ENCODE results near the gene DOCK9.

DOCK9 gene, protein sequence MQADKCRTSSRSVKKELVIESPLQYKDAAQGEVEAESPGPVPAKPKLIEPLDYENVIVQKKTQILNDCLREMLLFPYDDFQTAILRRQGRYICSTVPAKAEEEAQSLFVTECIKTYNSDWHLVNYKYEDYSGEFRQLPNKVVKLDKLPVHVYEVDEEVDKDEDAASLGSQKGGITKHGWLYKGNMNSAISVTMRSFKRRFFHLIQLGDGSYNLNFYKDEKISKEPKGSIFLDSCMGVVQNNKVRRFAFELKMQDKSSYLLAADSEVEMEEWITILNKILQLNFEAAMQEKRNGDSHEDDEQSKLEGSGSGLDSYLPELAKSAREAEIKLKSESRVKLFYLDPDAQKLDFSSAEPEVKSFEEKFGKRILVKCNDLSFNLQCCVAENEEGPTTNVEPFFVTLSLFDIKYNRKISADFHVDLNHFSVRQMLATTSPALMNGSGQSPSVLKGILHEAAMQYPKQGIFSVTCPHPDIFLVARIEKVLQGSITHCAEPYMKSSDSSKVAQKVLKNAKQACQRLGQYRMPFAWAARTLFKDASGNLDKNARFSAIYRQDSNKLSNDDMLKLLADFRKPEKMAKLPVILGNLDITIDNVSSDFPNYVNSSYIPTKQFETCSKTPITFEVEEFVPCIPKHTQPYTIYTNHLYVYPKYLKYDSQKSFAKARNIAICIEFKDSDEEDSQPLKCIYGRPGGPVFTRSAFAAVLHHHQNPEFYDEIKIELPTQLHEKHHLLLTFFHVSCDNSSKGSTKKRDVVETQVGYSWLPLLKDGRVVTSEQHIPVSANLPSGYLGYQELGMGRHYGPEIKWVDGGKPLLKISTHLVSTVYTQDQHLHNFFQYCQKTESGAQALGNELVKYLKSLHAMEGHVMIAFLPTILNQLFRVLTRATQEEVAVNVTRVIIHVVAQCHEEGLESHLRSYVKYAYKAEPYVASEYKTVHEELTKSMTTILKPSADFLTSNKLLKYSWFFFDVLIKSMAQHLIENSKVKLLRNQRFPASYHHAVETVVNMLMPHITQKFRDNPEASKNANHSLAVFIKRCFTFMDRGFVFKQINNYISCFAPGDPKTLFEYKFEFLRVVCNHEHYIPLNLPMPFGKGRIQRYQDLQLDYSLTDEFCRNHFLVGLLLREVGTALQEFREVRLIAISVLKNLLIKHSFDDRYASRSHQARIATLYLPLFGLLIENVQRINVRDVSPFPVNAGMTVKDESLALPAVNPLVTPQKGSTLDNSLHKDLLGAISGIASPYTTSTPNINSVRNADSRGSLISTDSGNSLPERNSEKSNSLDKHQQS (N-terminal part only)

DNA sequence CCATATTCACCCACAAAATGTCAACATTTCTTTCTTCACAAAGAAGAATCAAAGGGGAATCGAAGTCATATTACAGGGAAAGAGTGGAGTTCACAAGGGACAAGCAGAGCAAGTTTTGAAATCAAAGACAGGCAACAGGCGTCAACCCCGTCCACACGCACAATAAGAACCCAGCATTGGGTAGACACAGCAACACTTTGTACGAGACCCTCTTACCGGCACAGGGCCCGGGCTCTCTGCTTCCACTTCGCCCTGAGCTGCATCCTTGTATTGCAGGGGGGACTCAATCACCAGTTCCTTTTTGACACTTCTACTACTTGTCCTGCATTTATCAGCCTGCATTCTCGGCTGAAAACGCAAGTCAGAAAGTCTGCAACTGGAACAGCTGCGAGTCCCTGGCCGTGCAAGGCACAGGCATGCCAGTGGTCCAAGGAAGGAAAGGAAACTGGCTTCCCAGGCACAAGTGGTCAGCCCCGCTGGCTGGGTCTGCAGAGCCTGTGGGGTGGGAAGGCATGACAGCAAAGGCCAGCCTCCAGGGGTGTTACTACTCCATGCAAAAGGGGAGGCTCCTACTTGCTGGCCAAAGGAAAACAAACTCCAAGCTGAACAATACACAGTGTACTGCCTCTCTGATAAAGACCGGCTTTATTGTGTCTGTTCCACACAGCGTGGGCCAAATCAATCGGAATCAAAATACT is at the start of gene DOCK9:
Gene DOCK9, minus strand, starts transcription at position 497 of the 698 bp plus-strand sequence. Its CDS starts 155 bp downstream, at position 342.
- no peak for DNase-seq (ENCODE audit: low read depth, low spot score)

DNA sequence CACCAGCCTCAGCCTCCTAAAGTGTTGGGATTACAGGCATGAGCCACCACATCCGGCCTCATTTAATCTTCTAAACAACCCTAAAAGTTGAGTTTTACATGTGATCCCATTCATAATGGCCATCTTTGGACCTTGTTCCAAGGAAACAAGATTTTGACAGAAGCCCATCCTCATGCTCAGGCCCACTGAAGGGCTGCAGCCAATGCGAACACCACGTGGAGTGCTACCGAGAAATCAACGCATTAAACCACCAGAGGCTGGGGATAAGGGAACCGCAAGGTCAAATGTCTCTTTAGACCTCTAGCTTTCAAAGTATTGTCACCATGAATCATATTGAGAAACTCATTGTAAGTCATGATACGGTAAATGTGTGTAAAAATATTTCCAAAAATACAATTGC is 49.4 kb upstream of the DOCK9 start:
- DNase-seq (ENCODE audit: low read depth, low spot score), result no peak

DNA sequence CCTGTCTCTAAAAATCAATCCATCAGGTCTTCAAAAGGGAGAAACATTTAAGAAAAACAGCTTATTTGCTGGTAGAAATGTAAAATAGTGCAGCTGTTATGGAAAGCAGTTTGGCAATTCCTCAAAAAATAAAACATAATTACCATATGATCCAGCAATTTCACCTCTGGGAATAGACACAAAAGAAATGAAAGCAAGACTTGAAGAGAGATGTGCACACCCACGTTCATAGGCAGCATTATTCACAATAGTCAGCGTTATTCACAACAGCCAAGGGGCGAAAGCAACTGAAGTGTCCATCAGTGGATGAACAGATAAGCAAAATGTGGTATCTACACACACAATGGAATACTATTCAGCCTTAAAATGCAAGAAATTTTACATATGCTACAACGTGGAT is 45.1 kb upstream of the DOCK9 start:
- no peak for DNase-seq (ENCODE audit: low read depth, low spot score)

DNA sequence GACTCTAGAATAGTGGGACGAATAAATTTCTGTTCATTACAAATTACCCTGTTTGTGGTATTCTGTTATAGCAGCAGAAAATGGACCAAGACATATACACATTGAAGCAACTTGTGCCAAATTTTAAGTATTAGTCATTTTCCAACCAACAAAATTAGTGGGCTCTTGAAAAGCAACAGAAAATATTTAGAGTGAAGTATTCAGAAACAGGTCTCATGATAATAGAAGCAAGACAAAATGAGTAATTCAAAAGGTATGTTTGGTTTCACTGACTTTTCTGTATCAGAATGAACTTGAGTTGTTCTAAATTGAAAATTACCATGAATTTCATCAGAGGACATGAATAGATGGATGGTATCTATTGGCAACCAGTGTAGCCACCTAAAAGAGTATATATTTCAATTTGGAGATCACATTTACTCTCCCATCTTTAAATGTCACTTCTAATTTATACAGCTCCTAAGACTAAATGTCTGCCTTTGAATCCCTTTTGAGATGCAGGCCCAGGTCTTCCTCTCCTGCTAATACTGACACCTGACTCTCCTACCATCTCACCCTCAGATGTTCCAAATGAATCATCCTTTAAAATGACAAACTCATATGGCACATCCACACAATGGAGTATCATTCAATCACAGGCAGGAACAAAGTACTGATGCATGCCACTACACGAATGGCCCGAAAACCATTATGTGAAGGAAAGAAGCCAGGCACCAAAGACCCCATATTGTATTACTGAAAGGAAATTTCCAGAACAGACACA is 40.7 kb upstream of the DOCK9 start:
- no peak for DNase-seq (ENCODE audit: low read depth, low spot score)

DNA sequence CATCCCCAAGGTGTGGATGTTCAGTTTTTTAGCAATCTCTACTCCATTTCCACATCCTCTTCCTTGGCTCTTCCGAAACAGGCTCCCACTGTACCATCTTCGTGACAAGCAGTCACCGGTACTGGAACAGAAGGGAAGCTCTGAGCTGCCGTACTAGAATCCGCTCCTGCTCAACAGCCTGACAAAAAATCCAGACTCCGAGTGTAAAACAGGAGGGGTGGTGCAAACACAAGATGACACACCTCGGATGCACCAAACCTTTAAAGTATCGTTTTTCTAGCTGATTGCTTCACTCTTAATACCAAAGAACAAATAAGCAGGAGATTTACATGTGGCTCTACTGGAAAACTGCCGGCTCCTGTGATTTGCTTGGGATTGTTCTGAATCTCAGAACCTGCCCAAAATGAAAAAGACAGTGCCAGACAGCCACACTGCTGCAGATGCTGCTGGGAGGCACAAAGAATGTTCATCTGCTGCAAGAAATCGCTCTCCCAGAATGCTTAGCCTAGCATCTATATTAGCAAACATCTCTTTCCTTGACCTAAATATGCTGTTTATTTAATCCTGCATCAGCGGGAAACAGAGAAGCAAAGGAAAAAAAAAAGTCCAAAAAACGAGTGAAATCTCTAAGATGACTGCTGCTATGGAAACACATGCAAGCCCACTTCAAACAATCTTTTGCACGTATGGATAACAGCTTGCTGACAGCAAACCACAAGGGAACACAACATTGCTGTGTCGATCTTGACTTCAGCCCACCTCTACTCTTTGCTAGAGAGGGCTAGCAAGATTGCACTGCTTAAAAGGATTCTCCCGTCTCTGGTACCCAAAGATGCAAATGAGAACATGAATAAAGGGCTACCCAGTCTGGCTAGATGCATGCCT is 38.0 kb upstream of the DOCK9 start:
- DNase-seq (ENCODE audit: low read depth, low spot score), result no peak

DNA sequence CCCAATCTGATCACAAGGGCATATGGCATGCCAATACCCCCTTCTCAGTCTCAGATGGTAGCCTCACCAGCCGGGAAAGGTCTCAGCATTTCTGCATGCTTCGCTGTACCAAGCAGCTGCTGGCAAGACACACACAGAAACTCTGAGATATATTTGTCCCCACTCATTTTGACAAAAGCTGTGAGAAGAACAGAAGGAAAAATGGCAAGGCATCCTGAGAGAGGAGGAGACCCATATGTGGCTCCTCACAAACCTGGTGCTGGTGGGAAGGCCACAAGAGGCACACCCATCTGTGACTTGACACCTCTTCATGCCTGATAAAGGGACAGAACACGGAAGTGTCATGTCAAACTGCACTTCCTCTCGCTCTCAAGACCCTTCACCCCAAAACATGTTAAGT is 36.7 kb upstream of the DOCK9 start:
- no peak for DNase-seq (ENCODE audit: low read depth, low spot score)

DNA sequence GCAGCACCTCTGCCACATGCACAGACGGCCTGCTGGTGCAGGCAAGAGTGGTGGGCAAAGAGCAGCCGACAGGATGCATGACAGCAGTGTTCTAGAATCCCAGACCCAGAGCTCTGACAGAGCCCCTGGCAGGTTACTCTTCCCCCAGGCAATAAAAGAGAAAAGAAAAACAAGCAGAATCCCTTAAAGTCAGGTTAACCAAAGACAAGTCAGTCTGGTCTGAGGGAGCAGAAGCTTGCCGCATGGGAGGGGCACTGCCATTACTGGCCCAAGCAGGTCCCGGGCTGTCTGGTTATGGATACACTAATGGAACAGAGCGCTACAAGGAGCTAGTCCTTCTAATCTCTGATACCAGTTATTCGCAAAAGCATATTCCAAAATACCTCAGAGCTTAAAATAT is 36.1 kb upstream of the DOCK9 start:
- DNase-seq (ENCODE audit: low read depth, low spot score), result no peak

DNA sequence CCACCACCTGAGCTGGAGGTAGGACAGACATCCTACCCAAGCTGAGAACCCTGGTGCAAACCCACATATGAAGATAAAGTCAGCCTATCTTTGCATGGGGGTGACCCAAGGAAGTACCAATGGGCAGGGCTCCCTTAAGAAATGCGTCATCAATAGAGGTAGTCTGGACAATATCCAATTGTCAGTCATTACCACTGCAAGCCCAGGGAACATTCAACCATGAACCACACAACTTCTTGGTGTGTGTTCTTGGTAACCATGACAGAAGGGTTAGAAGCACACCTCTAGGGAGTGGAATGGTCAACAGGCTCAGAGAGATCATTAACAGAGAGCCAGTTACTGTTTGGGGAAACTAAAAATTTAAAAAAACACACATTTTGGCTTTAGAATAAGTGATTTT is 34.7 kb upstream of the DOCK9 start:
- DNase-seq (ENCODE audit: low read depth, low spot score), result no peak

DNA sequence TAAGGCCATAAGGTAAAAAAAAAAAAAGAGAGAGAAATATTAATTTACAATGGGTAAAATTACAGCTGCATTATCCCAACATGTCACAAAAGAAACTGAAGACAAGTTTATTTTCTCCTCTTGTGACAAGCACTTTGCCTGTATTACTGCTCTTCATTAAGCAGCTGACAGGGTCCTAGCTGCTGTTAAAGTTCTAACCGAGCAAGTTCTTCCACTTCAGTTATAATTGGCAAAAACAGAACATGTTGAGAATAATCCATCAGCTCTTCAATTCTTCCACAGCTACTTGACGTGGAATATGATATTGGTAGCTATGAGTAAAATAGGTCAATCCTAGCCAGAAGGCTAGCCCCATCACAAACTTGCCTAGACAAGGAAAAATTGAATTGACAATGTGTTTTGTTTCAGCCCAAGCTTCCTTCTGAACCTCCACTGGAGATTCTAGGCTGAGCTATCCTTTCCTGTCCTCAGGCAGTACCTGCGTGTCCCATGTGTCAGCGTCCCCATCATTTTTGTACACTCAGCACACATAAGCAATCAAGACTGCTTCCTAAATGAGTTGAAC is 32.2 kb upstream of the DOCK9 start:
- no peak for DNase-seq (ENCODE audit: low read depth, low spot score)

DNA sequence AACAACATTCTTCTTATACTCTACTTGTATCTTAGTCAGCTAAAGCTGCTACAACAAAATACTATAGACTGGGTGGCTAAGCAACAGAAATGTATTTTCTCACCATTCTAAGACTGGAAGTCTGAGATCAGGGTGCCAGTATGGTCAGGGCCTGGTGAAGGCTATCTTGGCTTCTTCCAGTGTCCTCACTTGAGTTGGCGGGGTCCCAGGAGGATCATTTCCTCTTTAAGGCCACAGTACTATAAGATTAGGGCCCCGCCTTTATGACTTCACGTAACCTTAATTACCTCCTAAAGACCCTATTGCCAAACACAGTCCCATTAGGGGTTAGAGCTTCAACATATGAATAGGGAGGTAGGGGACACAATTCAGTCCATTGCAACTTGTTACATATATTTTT is 30.7 kb upstream of the DOCK9 start:
- DNase-seq (ENCODE audit: low read depth, low spot score), result no peak

DNA sequence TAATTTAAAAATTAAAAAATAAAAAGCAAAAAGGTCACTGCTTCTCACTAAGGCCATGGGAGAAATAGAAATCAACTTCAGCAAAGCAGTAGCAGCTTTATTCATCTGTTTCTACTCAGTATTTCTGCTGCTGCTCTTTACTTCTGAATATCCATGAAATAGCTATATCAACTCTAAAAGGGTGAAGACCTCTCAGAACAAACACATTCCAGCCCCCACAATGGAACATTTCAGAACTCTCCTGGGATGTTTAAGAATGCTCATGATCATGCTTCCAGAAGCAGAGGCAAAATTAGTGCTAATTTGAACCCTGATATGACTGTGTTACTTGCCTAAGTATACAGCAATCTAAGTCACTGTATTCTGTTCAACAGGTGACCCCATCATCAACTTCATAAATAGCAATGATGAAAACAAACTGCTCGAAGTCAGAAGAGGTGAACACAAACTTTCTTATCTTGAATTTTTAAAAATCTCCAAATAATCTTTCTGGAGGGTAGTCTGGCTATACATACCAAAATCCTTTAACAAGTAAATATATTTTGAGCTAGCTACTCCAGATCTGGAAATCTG is 29.6 kb upstream of the DOCK9 start:
- DNase-seq (ENCODE audit: low read depth, low spot score), result no peak

DNA sequence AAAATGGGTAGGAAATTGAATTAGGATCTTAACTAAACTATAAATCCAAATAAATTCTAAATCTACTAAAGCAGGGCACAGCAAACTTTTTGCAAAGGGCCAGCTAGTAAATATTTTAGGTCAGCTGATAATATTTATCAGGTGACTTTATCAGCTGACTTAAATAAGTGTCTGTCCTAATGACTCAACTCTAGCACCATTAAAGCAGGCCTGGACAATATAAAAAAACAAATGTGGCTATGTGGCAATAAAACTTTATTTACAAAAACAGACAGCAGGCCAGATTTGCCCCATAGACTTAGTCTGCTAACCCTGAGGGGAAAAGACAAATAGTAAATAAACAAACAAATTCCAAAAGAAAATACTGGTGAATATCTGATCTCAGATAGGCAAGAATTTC is 27.7 kb upstream of the DOCK9 start:
- DNase-seq (ENCODE audit: low read depth, low spot score), result no peak

DNA sequence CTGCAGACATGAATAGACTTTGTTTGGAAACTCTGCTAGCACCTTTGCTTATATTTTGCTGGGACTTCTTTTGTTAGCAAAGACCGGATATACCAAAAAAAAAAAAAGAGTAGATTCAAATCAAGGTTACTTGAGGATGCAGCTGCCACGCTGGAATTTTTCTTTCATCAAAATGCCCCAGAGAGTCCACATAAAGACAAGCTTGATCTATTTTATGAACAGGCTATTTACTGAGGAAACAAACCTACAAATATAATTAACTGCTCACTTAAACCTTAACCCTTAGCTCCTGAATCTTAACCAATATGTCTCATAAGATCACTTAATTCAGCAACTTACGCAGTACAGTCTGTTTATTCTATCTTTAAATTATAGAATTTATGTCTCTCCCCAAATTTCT is 27.1 kb upstream of the DOCK9 start:
- DNase-seq (ENCODE audit: low read depth, low spot score), result no peak

DNA sequence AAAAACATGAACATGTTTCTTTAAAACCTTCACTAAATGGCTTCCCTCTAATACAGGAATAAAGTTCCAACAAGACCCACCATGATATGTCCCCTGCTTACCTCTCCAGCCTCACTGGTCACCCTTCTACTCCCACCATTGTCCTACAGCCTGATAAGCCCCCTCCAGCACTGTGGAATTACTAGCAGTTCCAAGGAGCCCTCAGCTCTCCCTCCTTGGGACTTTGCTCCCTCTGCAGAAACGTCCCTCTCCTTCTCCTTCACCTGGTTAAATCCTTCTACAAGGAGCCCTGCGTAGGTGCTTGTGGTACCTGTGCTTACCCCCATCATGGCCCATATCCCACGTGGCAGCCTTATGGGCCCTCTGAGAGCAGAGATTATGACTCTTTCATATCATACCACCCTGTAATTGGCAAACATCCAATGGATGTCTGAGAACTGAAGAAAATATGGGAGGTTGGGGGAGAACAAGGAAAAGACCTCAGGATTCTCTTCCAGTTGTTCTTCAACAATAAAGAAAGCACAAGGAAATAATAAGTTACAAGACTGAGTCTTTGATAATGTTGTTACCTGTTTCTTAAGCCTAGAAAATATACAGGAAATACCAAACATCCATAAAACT is 26.1 kb upstream of the DOCK9 start:
- no peak for DNase-seq (ENCODE audit: low read depth, low spot score)

DNA sequence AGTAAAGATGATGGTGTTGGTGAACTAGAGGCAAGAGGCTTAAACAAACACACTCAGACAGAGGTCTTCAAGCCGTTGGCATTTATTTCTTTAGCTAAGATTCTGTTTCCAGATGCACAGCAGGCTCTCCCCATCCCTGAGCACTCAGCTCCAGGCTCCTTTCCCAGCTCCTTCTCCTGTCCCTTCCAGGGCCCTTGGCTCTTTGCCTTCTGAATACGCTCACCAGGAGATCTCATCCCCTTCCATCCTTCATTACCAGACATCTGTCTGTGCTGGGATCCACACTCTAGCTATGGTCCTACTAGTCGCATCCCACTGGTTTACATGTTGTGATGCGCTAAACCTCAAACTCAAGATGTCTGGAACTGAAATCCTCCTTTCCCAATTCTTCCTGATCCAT is 25.3 kb upstream of the DOCK9 start:
- no peak for DNase-seq (ENCODE audit: low read depth, low spot score)

DNA sequence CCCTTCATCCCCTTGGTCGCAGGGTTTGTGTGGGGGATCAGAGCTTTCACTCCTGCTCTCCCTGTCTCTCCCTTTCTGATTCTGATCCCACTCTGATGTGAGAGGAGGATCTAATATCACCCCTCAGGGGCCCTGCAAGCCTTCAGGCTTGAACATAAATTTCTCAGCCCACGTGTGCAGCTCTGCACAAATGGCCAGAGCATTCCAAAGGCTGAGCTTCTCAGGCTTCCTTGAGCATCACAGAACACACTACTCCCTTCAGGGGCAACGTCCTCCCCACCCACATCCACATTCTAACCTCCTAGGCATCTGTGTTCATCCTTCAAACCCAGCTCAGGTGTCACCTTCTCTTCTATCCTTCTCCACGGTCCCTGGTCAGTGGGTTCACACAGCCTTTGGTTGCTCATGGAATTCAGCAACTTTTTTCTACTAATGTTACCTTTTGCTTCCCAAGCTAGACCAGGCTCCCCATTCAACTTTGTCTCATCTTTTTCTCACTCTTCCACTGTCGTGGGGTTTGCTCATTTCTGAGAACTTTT is 24.4 kb upstream of the DOCK9 start:
- DNase-seq (ENCODE audit: low read depth, low spot score), result no peak

DNA sequence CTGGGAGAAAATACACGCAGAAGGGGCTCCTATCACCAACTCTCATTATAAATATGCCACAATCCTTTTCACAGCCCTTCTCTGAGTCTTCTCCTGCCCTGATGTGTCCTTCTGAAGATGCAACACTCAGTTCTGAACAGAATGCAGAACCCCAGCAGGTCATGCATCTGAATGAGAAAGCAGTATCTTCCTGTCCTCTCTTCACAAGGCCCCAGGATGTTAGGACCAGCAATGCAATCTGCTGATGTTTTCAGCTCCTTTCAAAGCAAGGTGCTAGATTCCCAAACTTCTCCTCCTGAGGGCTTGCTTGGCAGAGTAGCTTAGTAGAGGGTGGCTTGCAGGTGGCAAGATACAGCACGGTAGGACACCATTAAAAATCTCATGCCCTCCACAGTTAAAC is 22.3 kb upstream of the DOCK9 start:
- DNase-seq (ENCODE audit: low read depth, low spot score), result no peak

DNA sequence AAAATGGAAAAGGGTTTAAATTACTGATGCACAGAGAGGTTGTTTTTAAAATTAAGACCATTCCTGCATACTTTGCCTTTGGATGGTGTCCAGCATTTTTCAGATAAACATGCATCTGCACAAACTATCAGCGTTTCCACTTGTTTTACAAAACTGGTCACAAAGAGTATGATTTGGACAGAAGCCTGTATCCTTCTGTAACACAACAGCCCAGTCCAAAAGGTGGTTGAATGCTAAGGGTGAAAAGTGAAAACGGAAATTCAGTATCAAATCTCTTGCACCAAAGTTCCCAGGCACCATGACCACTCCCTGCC is 21.7 kb upstream of the DOCK9 start:
- DNase-seq (ENCODE audit: low read depth, low spot score), result no peak
